Pulmonary artery endothelial cell (primary cell): ENCODE data around the gene SIM1. TPM values are rescaled to one million over a fixed set of nuclear protein-coding genes. Genes with fewer than 3 reads are reported as not detected.

Experiments
- DNase-seq: peaks from one replicate; pipeline ENCODE4 v3.0.0-alpha.2; 2011; ENCODE audit warnings: low read depth, low spot score
- total RNA-seq: library from RNA; depleted of rRNA; stranded (reverse); fragments of >200 nt; gene quantifications from 2 replicates; pipeline ENCODE4 v1.2.3, GENCODE V29; 2014

Gene SIM1
- total RNA-seq, 1 donor from 2014 or later, result 0.07 TPM

GRCh38 chr6:100426744-100427338 lies 37.9 kb downstream of the SIM1 start:
- DNase-seq, result no peak

- no peak for DNase-seq
These were observed 38.5 kb downstream of the SIM1 start for GRCh38 chr6:100426241-100426640.

GRCh38 chr6:100420711-100421110 lies 44.0 kb downstream of the SIM1 start:
- DNase-seq, result no peak

- no peak for DNase-seq
These were observed 47.7 kb downstream of the SIM1 start for GRCh38 chr6:100417036-100417435.

GRCh38 chr6:100415768-100416167 lies 49.0 kb downstream of the SIM1 start:
- no peak for DNase-seq

- DNase-seq, result no peak
These were observed 51.8 kb downstream of the SIM1 start for GRCh38 chr6:100412872-100413271.

- DNase-seq, result no peak
These were observed 60.7 kb downstream of the SIM1 start for GRCh38 chr6:100404051-100404450.

GRCh38 chr6:100393493-100393892 lies 71.2 kb downstream of the SIM1 start:
- no peak for DNase-seq

- no peak for DNase-seq
These were observed 72.3 kb downstream of the SIM1 start for GRCh38 chr6:100392423-100392822.

- DNase-seq, result no peak
These were observed 75.7 kb downstream of the SIM1 start for GRCh38 chr6:100388868-100389519.

GRCh38 chr6:100382767-100383195 lies 81.9 kb downstream of the SIM1 start:
- peak; percentile 20 for DNase-seq

- no peak for DNase-seq
These were observed 82.7 kb downstream of the SIM1 start for GRCh38 chr6:100382031-100382430.

- DNase-seq, result no peak
These were observed 83.6 kb downstream of the SIM1 start for GRCh38 chr6:100381111-100381510.

- DNase-seq, result no peak
These were observed 85.3 kb downstream of the SIM1 start for GRCh38 chr6:100379386-100379785.

- DNase-seq, result no peak
These were observed 86.1 kb downstream of the SIM1 start for GRCh38 chr6:100378576-100378975.

GRCh38 chr6:100376103-100376502 lies 88.6 kb downstream of the SIM1 start:
- no peak for DNase-seq

GRCh38 chr6:100372326-100373091 lies 92.2 kb downstream of the SIM1 start:
- DNase-seq, result no peak

- no peak for DNase-seq
These were observed 93.1 kb downstream of the SIM1 start for GRCh38 chr6:100371591-100371990.

- no peak for DNase-seq
These were observed 94.5 kb downstream of the SIM1 start for GRCh38 chr6:100370265-100370664.

GRCh38 chr6:100366419-100366818 lies 98.3 kb downstream of the SIM1 start:
- no peak for DNase-seq

- DNase-seq, result no peak
These were observed 101.1 kb downstream of the SIM1 start for GRCh38 chr6:100363651-100364050.
